IMR-90 (cell line): ENCODE data around the gene LYPD8. TPM values are rescaled to one million over a fixed set of nuclear protein-coding genes. Genes with fewer than 3 reads are reported as not detected.

ENCODE experiments used
- ATAC-seq: fragments of 200-7000 bp; cut with Tn5 transposase; 2 replicates; pipeline ENCODE4 v1.9.1; 2020; ENCODE audit warnings: low read depth, mild to moderate bottlenecking, moderate library complexity
- BruUV-seq: library from RNA; stranded (reverse); fragments of 400-500 nt; replicated peaks from 2 replicates; lab custom pipeline; 2021; lab: Mats Ljungman, UMichigan
- CTCF ChIA-PET: fragments of 300-600 bp; formaldehyde crosslinking; extraction: SDS; loops from one replicate; lab custom pipeline; 2021; ENCODE audit warnings: antibody characterized with exemption; lab: Yijun Ruan, JAX
- POLR2A ChIA-PET: fragments of 300-600 bp; sonication (Branson Sonifier 250); formaldehyde crosslinking; loops from one replicate; lab custom pipeline; 2022; ENCODE audit warnings: antibody characterized with exemption; ENCODE audit not compliant: unreplicated experiment; lab: Charles Lee
- DNase-seq: peaks from one replicate; pipeline ENCODE4 v3.0.0; 2013
- H2AFZ ChIP-seq: replicated peaks from 2 replicates; pipeline ENCODE3; 2013; ENCODE audit warnings: low read length, mild to moderate bottlenecking; ENCODE audit not compliant: poor library complexity
- H2AK5ac ChIP-seq: 2 replicates; pipeline ENCODE4 v1.6.1; 2013; ENCODE audit warnings: low read depth, low read length, inconsistent platforms
- H2AK9ac ChIP-seq: replicated peaks from 2 replicates; pipeline ENCODE3; 2013; ENCODE audit warnings: mild to moderate bottlenecking, low read depth, low read length, moderate library complexity; ENCODE audit not compliant: poor library complexity
- H2BK120ac ChIP-seq: 2 replicates; pipeline ENCODE4 v1.6.1; 2013; ENCODE audit warnings: low read depth, low read length, inconsistent platforms
- H2BK15ac ChIP-seq: 3 replicates; pipeline ENCODE4 v1.6.1; 2013; ENCODE audit warnings: low read depth, low read length, inconsistent platforms
- H2BK20ac ChIP-seq: 2 replicates; pipeline ENCODE4 v1.6.1; 2013; ENCODE audit warnings: low read depth, mild to moderate bottlenecking, inconsistent platforms, low read length, moderate library complexity
- H2BK5ac ChIP-seq: 2 replicates; pipeline ENCODE4 v1.6.1; 2013; ENCODE audit warnings: mild to moderate bottlenecking, low read depth, low read length, inconsistent platforms; ENCODE audit not compliant: poor library complexity, severe bottlenecking
- H3K14ac ChIP-seq: replicated peaks from 2 replicates; pipeline ENCODE4 v1.6.1; 2013; ENCODE audit warnings: low read depth, low read length, inconsistent platforms
- H3K18ac ChIP-seq: 2 replicates; pipeline ENCODE4 v1.6.1; 2013; ENCODE audit warnings: low read depth, low read length, control low read depth
- H3K23ac ChIP-seq: 2 replicates; pipeline ENCODE4 v1.6.1; 2013; ENCODE audit warnings: low read depth, low read length, inconsistent platforms
- H3K27ac ChIP-seq: 2 replicates; pipeline ENCODE4 v1.5.1; 2013; ENCODE audit warnings: mild to moderate bottlenecking, control low read depth, low read length; ENCODE audit not compliant: insufficient read depth
- H3K27me3 ChIP-seq: 2 replicates; pipeline ENCODE4 v1.6.1; 2013; ENCODE audit warnings: low read length; ENCODE audit not compliant: control insufficient read depth, insufficient read depth
- H3K36me3 ChIP-seq: 2 replicates; pipeline ENCODE4 v1.6.1; 2013; ENCODE audit warnings: low read length, mixed read lengths; ENCODE audit not compliant: control insufficient read depth, insufficient read depth
- H3K4ac ChIP-seq: 2 replicates; pipeline ENCODE4 v1.6.1; 2013; ENCODE audit warnings: low read depth, low read length, inconsistent platforms
- H3K4me1 ChIP-seq: 2 replicates; pipeline ENCODE4 v1.6.1; 2013; ENCODE audit warnings: low read length, mixed read lengths; ENCODE audit not compliant: control insufficient read depth, insufficient read depth
- H3K4me2 ChIP-seq: 2 replicates; pipeline ENCODE4 v1.6.1; 2013; ENCODE audit warnings: low read depth, mild to moderate bottlenecking, control low read depth, low read length, moderate library complexity
- H3K4me3 ChIP-seq: 2 replicates; pipeline ENCODE4 v1.5.1; 2013; ENCODE audit warnings: low read depth, mild to moderate bottlenecking, control low read depth, low read length, moderate library complexity; ENCODE audit not compliant: insufficient read depth
- H3K56ac ChIP-seq: 2 replicates; pipeline ENCODE4 v1.6.1; 2013; ENCODE audit warnings: low read length, inconsistent platforms; ENCODE audit not compliant: insufficient read depth; ENCODE audit errors: extremely low read depth
- H3K79me1 ChIP-seq, 2 experiments: 2 replicates each; pipeline ENCODE4 v1.6.1; 2013; ENCODE audit warnings: low read length in 2 of 2, inconsistent platforms in 1 of 2, low read depth in 1 of 2
- H3K9ac ChIP-seq: 2 replicates; pipeline ENCODE4 v1.6.1; 2013; ENCODE audit warnings: low read depth, low read length, control low read depth
- H3K9me1 ChIP-seq: 2 replicates; pipeline ENCODE4 v1.6.1; 2013; ENCODE audit warnings: low read length, inconsistent platforms; ENCODE audit not compliant: insufficient read depth
- H3K9me3 ChIP-seq: 2 replicates; pipeline ENCODE4 v1.6.1; 2013; ENCODE audit warnings: low read length; ENCODE audit not compliant: control insufficient read depth, insufficient read depth
- H4K20me1 ChIP-seq: 2 replicates; pipeline ENCODE4 v1.6.1; 2013; ENCODE audit warnings: low read length, inconsistent platforms; ENCODE audit not compliant: insufficient read depth
- H4K5ac ChIP-seq: 2 replicates; pipeline ENCODE4 v1.6.1; 2013; ENCODE audit warnings: mild to moderate bottlenecking, low read depth, low read length, control low read depth
- H4K8ac ChIP-seq, 2 experiments: 2 replicates each; pipeline ENCODE4 v1.6.1; 2013; ENCODE audit warnings: low read depth in 2 of 2, low read length in 2 of 2, control low read depth in 1 of 2, inconsistent platforms in 1 of 2
- H4K91ac ChIP-seq: 2 replicates; pipeline ENCODE4 v1.6.1; 2013; ENCODE audit warnings: low read depth, low read length, inconsistent platforms; ENCODE audit not compliant: insufficient read depth
- BHLHE40 ChIP-seq: fragments of 150-350 bp; IDR thresholded peaks from 2 replicates; pipeline ENCODE4 v1.6.1; 2016; ENCODE audit warnings: mild to moderate bottlenecking, low read depth, low read length
- CEBPB ChIP-seq: IDR thresholded peaks from 2 replicates; pipeline ENCODE4 v1.6.1; 2012; ENCODE audit warnings: low read depth, low read length, improper control_type of control experiment
- CHD1 ChIP-seq: IDR thresholded peaks from 2 replicates; pipeline ENCODE4 v1.6.1; 2012; ENCODE audit warnings: low read depth, low read length, improper control_type of control experiment
- FOS ChIP-seq: fragments of 150-350 bp; IDR thresholded peaks from 2 replicates; pipeline ENCODE4 v1.6.1; 2016; ENCODE audit warnings: low read depth, low read length
- MAFK ChIP-seq: IDR thresholded peaks from 2 replicates; pipeline ENCODE4 v1.6.1; 2012; ENCODE audit warnings: low read depth, low read length, improper control_type of control experiment
- MAZ ChIP-seq: IDR thresholded peaks from 2 replicates; pipeline ENCODE4 v1.6.1; 2012; ENCODE audit warnings: low read depth, mild to moderate bottlenecking, low read length, improper control_type of control experiment, moderate library complexity, borderline replicate concordance
- MXI1 ChIP-seq: IDR thresholded peaks from 2 replicates; pipeline ENCODE4 v1.6.1; 2012; ENCODE audit warnings: low read depth, mild to moderate bottlenecking, low read length, moderate library complexity, borderline replicate concordance
- NFE2L2 ChIP-seq: fragments of 150-350 bp; IDR thresholded peaks from 2 replicates; pipeline ENCODE4 v1.6.1; 2016; ENCODE audit warnings: low read depth, mild to moderate bottlenecking, low read length
- POLR2A ChIP-seq: IDR thresholded peaks from 2 replicates; pipeline ENCODE4 v1.6.1; 2012; ENCODE audit warnings: mild to moderate bottlenecking, low read depth, low read length
- RAD21 ChIP-seq: IDR thresholded peaks from 2 replicates; pipeline ENCODE4 v1.6.1; 2012; ENCODE audit warnings: low read length, improper control_type of control experiment
- RCOR1 ChIP-seq: IDR thresholded peaks from 2 replicates; pipeline ENCODE4 v1.6.1; 2012; ENCODE audit warnings: mild to moderate bottlenecking, low read length, improper control_type of control experiment; ENCODE audit not compliant: insufficient replicate concordance
- RFX5 ChIP-seq: IDR thresholded peaks from 2 replicates; pipeline ENCODE4 v1.8.0; 2012; ENCODE audit warnings: low read depth, mild to moderate bottlenecking, low read length, moderate library complexity
- SMC3 ChIP-seq: fragments of 150-350 bp; IDR thresholded peaks from 2 replicates; pipeline ENCODE4 v1.6.1; 2016; ENCODE audit warnings: low read depth, mild to moderate bottlenecking, antibody characterized with exemption, low read length, moderate library complexity
- USF2 ChIP-seq: fragments of 150-350 bp; IDR thresholded peaks from 2 replicates; pipeline ENCODE4 v1.6.1; 2017; ENCODE audit warnings: mild to moderate bottlenecking, antibody characterized with exemption, low read length, low read depth
- WGBS, 2 experiments: methylation state at CpG; one replicate each; pipeline versions ENCODE4 v1.1.5 to v1.1.7; 2013; ENCODE audit warnings: missing lambda C conversion rate in 2 of 2; ENCODE audit not compliant: insufficient read length in 1 of 2; ENCODE audit errors: extremely low coverage in 2 of 2; 5-methylcytosine and 5-hydroxymethylcytosine counted together
- dilution Hi-C: fragments of 300-500 bp; cut with HindIII; formaldehyde crosslinking; loops from one replicate; pipeline ENCODE4 v1.14.3; 2018; ENCODE audit warnings: low sequenced_read_pairs; ENCODE audit not compliant: unreplicated experiment
- in situ Hi-C: fragments of 300-500 bp; cut with MboI; formaldehyde crosslinking; loops from 3 replicates; pipeline ENCODE4 v1.14.3; 2019; ENCODE audit warnings: low sequenced_read_pairs, inconsistent platforms, mixed read lengths
- intact Hi-C: fragments of 100-400 bp; cut with micrococcal nuclease; formaldehyde crosslinking; loops from 2 replicates; pipeline ENCODE4 v1.10.0; 2022
- polyA plus RNA-seq, 3 experiments: library from polyadenylated mRNA; depleted of rRNA; stranded (reverse); fragments of >200 nt; gene quantifications; 2 replicates each; pipeline ENCODE4 v1.2.3, GENCODE V29; 2012; ENCODE audit warnings: low replicate concordance in 1 of 3
- total RNA-seq: library from RNA; depleted of rRNA; stranded (reverse); fragments of >200 nt; gene quantifications from 2 replicates; pipeline ENCODE4 v1.2.3, GENCODE V29; 2012
- TF ChIP-seq, protein P1 (sequence below): fragments of 150-350 bp; IDR thresholded peaks from 2 replicates; pipeline ENCODE4 v1.6.1; 2016; ENCODE audit warnings: low read depth, mild to moderate bottlenecking, low read length, moderate library complexity, borderline replicate concordance
- TF ChIP-seq, protein P2 (sequence below): conservative IDR thresholded peaks from 2 replicates; pipeline ENCODE4 v1.5.1; 2012; ENCODE audit warnings: mild to moderate bottlenecking, low read depth, low read length, improper control_type of control experiment

LYPD8 gene
- total and polyA plus RNA-seq, 2 of the 4 experiments (the other 2 are of a cell fraction) = not detected

GRCh38 chr1:248696261-248696660 is 59.3 kb downstream of the LYPD8 start:
- Histone ChIP-seq H2AFZ (no peak overlapping the region), H3K4ac (no peak overlapping the region), H3K23ac (no peak overlapping the region), H3K36me3 (no peaks in the 10 kb centered on the region), H2AK9ac (no peak overlapping the region), H3K4me3 (no peak overlapping the region), H3K56ac (no peak overlapping the region), H2AK5ac (no peak overlapping the region), H2BK20ac (no peak overlapping the region), H4K91ac (no peak overlapping the region), H3K18ac (no peak overlapping the region), H4K20me1 (no peaks in the 10 kb centered on the region), H3K27ac (no peak overlapping the region), H2BK120ac (no peak overlapping the region), H3K14ac (no peak overlapping the region), H4K5ac (no peak overlapping the region), H2BK5ac (no peak overlapping the region), H3K27me3 (no peaks in the 10 kb centered on the region), H2BK15ac (no peak overlapping the region), H3K9ac (no peak overlapping the region), H4K8ac (no peak overlapping the region), H3K9me3 (peaks cover 24% of the 10 kb centered on the region), H3K79me1 (no peaks in the 10 kb centered on the region), H3K9me1 (no peaks in the 10 kb centered on the region), H3K4me1 (no peaks in the 10 kb centered on the region), H3K4me2 (no peak overlapping the region)
- TF ChIP-seq USF2 (no peak), CEBPB (no peak), RAD21 (no peak), FOS (no peak), MAZ (no peak), BHLHE40 (no peak), RFX5 (no peak), MAFK (no peak), RCOR1 (no peak), CHD1 (no peak), NFE2L2 (no peak), SMC3 (no peak), MXI1 (no peak), POLR2A (no peak)
- TF ChIP-seq, protein P1, sequence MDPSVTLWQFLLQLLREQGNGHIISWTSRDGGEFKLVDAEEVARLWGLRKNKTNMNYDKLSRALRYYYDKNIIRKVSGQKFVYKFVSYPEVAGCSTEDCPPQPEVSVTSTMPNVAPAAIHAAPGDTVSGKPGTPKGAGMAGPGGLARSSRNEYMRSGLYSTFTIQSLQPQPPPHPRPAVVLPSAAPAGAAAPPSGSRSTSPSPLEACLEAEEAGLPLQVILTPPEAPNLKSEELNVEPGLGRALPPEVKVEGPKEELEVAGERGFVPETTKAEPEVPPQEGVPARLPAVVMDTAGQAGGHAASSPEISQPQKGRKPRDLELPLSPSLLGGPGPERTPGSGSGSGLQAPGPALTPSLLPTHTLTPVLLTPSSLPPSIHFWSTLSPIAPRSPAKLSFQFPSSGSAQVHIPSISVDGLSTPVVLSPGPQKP = no peak
- TF ChIP-seq, protein P2, sequence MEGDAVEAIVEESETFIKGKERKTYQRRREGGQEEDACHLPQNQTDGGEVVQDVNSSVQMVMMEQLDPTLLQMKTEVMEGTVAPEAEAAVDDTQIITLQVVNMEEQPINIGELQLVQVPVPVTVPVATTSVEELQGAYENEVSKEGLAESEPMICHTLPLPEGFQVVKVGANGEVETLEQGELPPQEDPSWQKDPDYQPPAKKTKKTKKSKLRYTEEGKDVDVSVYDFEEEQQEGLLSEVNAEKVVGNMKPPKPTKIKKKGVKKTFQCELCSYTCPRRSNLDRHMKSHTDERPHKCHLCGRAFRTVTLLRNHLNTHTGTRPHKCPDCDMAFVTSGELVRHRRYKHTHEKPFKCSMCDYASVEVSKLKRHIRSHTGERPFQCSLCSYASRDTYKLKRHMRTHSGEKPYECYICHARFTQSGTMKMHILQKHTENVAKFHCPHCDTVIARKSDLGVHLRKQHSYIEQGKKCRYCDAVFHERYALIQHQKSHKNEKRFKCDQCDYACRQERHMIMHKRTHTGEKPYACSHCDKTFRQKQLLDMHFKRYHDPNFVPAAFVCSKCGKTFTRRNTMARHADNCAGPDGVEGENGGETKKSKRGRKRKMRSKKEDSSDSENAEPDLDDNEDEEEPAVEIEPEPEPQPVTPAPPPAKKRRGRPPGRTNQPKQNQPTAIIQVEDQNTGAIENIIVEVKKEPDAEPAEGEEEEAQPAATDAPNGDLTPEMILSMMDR = no peak
- DNase-seq (no peak), ATAC-seq (no peak)
- BruUV-seq = no TSS peak
- ChIA-PET POLR2A (no interaction called here), CTCF (no interaction called here)
- in situ Hi-C loops = no loop called here
- intact Hi-C loops = no loop called here
- dilution Hi-C loops = no loop called here
- WGBS, 2 experiments = no CpG with 5 or more reads among the region's 3 CpGs
